ENCODE data around the gene NDUFS7. TPM values are rescaled to one million over a fixed set of nuclear protein-coding genes. Genes with fewer than 3 reads are reported as not detected.

Gene NDUFS7
- total and polyA plus RNA-seq, 9 of the 15 experiments (the other 6 are each of a cell fraction or from before 2014, with no cell fraction given) = 6.0 to 271 (median 60.6) TPM

DNA sequence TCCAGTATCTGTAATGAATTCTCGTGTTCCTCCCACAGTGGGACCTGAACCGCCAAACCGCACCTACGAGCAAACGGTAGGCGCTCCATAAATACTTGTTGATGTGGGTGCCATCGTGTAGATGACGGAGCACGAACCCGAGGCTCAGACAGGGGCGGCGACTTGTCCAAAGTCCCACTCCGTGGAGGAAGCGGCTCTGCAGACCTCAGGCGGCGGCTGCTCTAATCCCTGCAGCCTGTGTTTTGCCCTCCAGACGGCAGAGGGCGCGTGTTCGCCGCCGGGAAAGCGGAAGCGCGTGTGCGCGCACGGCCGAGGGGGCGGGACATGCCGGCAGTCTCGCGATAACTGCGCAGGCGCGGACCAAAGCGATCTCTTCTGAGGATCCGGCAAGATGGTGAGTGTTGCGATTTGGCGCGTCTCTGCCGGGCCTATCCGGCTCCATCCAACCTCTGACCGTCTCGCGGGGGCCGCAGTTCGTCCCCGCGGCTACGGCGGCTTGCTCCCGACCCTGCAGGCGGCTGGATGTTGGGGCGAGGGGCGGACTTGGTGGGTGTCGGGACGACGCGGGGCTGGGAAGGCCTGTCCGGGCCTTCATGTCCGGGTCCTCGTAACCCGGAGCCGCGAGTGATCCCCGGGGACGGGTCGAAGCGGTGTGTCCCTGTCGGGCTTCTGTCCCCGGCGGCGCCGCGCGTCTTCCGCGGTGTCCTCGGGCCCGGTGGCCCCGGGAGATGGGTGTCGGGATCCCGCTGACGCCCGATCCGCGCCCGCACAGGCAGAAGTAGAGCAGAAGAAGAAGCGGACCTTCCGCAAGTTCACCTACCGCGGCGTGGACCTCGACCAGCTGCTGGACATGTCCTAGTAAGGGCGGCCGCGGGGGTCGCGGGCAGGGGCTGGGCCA lies 54.6 kb downstream of the NDUFS7 start, which contains the start of gene RPS15 (continued):
- TF ChIP-seq RFX5 (IDR thresholded peaks at IDR 0.05; ENCODE audit: low read depth, low read length) (0 out of 2 replicates have a peak, but pooled peaks have one; percentile 54), RHOXF2B (CRISPR knock-in tag; conservative IDR thresholded peaks at IDR 0.05) (no peak), SP2 (IDR thresholded peaks at IDR 0.05; ENCODE audit: extremely low read depth, low read depth, low read length, poor library complexity, severe bottlenecking) (peak; percentile 84), NR2C1 (IDR thresholded peaks at IDR 0.05) (peak; percentile 22; the same call in 1 of the 2 replicates), NR2C1 (tag; IDR thresholded peaks at IDR 0.05) (peak; percentile 38; the same call in 1 of the 2 replicates), ZNF707 (CRISPR knock-in tag; conservative IDR thresholded peaks at IDR 0.05) (no peak), MBD2 (IDR thresholded peaks at IDR 0.05; ENCODE audit: borderline replicate concordance, low read depth) (peak; percentile 92), ELF2 (CRISPR knock-in tag; IDR thresholded peaks at IDR 0.05) (peak; percentile 83), ZNF253 (CRISPR knock-in tag; conservative IDR thresholded peaks at IDR 0.05) (no peak)
- TF ChIP-seq, protein P1, sequence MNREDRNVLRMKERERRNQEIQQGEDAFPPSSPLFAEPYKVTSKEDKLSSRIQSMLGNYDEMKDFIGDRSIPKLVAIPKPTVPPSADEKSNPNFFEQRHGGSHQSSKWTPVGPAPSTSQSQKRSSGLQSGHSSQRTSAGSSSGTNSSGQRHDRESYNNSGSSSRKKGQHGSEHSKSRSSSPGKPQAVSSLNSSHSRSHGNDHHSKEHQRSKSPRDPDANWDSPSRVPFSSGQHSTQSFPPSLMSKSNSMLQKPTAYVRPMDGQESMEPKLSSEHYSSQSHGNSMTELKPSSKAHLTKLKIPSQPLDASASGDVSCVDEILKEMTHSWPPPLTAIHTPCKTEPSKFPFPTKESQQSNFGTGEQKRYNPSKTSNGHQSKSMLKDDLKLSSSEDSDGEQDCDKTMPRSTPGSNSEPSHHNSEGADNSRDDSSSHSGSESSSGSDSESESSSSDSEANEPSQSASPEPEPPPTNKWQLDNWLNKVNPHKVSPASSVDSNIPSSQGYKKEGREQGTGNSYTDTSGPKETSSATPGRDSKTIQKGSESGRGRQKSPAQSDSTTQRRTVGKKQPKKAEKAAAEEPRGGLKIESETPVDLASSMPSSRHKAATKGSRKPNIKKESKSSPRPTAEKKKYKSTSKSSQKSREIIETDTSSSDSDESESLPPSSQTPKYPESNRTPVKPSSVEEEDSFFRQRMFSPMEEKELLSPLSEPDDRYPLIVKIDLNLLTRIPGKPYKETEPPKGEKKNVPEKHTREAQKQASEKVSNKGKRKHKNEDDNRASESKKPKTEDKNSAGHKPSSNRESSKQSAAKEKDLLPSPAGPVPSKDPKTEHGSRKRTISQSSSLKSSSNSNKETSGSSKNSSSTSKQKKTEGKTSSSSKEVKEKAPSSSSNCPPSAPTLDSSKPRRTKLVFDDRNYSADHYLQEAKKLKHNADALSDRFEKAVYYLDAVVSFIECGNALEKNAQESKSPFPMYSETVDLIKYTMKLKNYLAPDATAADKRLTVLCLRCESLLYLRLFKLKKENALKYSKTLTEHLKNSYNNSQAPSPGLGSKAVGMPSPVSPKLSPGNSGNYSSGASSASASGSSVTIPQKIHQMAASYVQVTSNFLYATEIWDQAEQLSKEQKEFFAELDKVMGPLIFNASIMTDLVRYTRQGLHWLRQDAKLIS (CRISPR knock-in tag; IDR thresholded peaks at IDR 0.05) = peak; percentile 90
- TF ChIP-seq, protein P2, sequence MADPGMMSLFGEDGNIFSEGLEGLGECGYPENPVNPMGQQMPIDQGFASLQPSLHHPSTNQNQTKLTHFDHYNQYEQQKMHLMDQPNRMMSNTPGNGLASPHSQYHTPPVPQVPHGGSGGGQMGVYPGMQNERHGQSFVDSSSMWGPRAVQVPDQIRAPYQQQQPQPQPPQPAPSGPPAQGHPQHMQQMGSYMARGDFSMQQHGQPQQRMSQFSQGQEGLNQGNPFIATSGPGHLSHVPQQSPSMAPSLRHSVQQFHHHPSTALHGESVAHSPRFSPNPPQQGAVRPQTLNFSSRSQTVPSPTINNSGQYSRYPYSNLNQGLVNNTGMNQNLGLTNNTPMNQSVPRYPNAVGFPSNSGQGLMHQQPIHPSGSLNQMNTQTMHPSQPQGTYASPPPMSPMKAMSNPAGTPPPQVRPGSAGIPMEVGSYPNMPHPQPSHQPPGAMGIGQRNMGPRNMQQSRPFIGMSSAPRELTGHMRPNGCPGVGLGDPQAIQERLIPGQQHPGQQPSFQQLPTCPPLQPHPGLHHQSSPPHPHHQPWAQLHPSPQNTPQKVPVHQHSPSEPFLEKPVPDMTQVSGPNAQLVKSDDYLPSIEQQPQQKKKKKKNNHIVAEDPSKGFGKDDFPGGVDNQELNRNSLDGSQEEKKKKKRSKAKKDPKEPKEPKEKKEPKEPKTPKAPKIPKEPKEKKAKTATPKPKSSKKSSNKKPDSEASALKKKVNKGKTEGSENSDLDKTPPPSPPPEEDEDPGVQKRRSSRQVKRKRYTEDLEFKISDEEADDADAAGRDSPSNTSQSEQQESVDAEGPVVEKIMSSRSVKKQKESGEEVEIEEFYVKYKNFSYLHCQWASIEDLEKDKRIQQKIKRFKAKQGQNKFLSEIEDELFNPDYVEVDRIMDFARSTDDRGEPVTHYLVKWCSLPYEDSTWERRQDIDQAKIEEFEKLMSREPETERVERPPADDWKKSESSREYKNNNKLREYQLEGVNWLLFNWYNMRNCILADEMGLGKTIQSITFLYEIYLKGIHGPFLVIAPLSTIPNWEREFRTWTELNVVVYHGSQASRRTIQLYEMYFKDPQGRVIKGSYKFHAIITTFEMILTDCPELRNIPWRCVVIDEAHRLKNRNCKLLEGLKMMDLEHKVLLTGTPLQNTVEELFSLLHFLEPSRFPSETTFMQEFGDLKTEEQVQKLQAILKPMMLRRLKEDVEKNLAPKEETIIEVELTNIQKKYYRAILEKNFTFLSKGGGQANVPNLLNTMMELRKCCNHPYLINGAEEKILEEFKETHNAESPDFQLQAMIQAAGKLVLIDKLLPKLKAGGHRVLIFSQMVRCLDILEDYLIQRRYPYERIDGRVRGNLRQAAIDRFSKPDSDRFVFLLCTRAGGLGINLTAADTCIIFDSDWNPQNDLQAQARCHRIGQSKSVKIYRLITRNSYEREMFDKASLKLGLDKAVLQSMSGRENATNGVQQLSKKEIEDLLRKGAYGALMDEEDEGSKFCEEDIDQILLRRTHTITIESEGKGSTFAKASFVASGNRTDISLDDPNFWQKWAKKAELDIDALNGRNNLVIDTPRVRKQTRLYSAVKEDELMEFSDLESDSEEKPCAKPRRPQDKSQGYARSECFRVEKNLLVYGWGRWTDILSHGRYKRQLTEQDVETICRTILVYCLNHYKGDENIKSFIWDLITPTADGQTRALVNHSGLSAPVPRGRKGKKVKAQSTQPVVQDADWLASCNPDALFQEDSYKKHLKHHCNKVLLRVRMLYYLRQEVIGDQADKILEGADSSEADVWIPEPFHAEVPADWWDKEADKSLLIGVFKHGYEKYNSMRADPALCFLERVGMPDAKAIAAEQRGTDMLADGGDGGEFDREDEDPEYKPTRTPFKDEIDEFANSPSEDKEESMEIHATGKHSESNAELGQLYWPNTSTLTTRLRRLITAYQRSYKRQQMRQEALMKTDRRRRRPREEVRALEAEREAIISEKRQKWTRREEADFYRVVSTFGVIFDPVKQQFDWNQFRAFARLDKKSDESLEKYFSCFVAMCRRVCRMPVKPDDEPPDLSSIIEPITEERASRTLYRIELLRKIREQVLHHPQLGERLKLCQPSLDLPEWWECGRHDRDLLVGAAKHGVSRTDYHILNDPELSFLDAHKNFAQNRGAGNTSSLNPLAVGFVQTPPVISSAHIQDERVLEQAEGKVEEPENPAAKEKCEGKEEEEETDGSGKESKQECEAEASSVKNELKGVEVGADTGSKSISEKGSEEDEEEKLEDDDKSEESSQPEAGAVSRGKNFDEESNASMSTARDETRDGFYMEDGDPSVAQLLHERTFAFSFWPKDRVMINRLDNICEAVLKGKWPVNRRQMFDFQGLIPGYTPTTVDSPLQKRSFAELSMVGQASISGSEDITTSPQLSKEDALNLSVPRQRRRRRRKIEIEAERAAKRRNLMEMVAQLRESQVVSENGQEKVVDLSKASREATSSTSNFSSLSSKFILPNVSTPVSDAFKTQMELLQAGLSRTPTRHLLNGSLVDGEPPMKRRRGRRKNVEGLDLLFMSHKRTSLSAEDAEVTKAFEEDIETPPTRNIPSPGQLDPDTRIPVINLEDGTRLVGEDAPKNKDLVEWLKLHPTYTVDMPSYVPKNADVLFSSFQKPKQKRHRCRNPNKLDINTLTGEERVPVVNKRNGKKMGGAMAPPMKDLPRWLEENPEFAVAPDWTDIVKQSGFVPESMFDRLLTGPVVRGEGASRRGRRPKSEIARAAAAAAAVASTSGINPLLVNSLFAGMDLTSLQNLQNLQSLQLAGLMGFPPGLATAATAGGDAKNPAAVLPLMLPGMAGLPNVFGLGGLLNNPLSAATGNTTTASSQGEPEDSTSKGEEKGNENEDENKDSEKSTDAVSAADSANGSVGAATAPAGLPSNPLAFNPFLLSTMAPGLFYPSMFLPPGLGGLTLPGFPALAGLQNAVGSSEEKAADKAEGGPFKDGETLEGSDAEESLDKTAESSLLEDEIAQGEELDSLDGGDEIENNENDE (IDR thresholded peaks at IDR 0.05; ENCODE audit: low read depth, low read length) = no peak
